Progenitor cell of endocrine pancreas (in vitro differentiated cells): ENCODE measurements around the gene OSBPL1A. TPM values are rescaled to one million over a fixed set of nuclear protein-coding genes. Genes with fewer than 3 reads are reported as not detected.

ENCODE experiments used
- DNase-seq: peaks from one replicate; pipeline ENCODE4 v3.0.0; 2021; ENCODE audit warnings: low spot score; ENCODE audit not compliant: unreplicated experiment
- H3K27ac Mint-ChIP-seq: 2 replicates; pipeline ENCODE4 v1.8.0; 2021; ENCODE audit warnings: mild to moderate bottlenecking, moderate library complexity, mixed read lengths
- H3K27me3 Mint-ChIP-seq: 2 replicates; pipeline ENCODE4 v1.8.0; 2021; ENCODE audit warnings: mixed read lengths
- H3K36me3 Mint-ChIP-seq: 2 replicates; pipeline ENCODE4 v1.8.0; 2022; ENCODE audit warnings: mixed read lengths; ENCODE audit not compliant: insufficient read depth
- H3K4me1 Mint-ChIP-seq: 2 replicates; pipeline ENCODE4 v1.8.0; 2021; ENCODE audit warnings: low read depth, mixed read lengths
- H3K4me3 Mint-ChIP-seq: 2 replicates; pipeline ENCODE4 v1.8.0; 2021; ENCODE audit warnings: low read depth, mild to moderate bottlenecking, moderate library complexity, mixed read lengths
- H3K9me3 Mint-ChIP-seq: 2 replicates; pipeline ENCODE4 v1.8.0; 2021; ENCODE audit warnings: low read depth, mixed read lengths
- total RNA-seq: library from RNA; stranded (reverse); gene quantifications from 2 replicates; pipeline ENCODE4 v1.2.1, GENCODE V29; 2021
- TF ChIP-seq, protein P1 (sequence below): fragments of 200-600 bp; sonication (generic); IDR thresholded peaks from one replicate; pipeline ENCODE4 v1.5.0; 2021; ENCODE audit warnings: antibody characterized with exemption, mild to moderate bottlenecking; ENCODE audit not compliant: unreplicated experiment

The OSBPL1A gene
- total RNA-seq, 1 donor from 2014 or later, result 15.0 TPM

DNA sequence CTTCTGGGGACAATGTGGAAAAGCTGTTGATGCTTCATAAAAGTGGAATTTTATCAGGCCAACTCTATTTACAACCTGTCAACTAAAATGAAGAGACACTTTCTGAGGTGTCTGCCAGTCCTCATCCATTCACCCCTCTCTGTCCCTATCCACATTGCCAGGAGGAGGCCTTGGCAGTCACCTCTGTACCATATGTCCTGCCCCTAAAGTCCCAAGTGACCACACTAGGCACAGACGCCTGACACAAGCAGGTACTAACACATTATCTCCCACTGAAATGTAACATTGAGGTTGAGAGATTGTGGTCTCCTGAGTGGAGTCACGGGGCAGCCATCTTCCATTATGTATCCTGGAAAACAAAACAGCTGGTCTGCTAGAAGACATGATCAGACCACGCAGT, 71.4 kb downstream of the OSBPL1A start:
- Mint-ChIP-seq H3K27me3 (no peaks in the 10 kb centered on the region), H3K27ac (no peak overlapping the region), H3K4me1 (no peaks in the 10 kb centered on the region), H3K9me3 (no peaks in the 10 kb centered on the region), H3K36me3 (no peaks in the 10 kb centered on the region), H3K4me3 (no peak overlapping the region)
- TF ChIP-seq, protein P1, sequence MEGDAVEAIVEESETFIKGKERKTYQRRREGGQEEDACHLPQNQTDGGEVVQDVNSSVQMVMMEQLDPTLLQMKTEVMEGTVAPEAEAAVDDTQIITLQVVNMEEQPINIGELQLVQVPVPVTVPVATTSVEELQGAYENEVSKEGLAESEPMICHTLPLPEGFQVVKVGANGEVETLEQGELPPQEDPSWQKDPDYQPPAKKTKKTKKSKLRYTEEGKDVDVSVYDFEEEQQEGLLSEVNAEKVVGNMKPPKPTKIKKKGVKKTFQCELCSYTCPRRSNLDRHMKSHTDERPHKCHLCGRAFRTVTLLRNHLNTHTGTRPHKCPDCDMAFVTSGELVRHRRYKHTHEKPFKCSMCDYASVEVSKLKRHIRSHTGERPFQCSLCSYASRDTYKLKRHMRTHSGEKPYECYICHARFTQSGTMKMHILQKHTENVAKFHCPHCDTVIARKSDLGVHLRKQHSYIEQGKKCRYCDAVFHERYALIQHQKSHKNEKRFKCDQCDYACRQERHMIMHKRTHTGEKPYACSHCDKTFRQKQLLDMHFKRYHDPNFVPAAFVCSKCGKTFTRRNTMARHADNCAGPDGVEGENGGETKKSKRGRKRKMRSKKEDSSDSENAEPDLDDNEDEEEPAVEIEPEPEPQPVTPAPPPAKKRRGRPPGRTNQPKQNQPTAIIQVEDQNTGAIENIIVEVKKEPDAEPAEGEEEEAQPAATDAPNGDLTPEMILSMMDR, result no peak
- DNase-seq, result no peak

DNA sequence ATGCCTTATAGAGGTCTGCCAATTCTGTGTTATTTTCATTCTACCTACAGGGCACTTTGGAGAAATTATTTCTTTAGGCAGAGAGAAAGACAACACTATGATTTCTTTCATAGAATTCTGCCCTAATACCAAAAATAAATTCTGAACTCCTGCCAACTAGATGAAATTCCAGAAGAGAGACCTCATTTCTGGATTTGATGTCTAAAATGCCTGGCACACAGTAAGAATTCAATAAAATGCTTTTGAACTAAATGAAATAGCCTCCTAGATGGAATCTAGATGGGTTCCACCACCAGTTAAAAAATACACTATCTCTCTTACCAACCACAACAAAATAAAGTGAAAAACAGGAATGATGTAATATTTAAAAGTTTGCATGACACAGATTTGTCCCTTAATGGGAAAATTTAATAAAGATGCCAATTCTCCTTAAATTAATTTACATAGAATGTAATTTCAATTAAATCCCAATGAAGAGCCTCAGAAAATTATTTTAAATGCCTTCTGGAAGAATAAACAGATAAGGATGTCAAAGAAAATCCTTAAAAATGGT, 75.0 kb downstream of the OSBPL1A start:
- H3K27me3 Mint-ChIP-seq, result no peaks in the 10 kb centered on the region
- H3K4me1 Mint-ChIP-seq, result no peaks in the 10 kb centered on the region
- DNase-seq, result no peak
- TF ChIP-seq, protein P1, result no peak
- no peak overlapping the region for H3K27ac Mint-ChIP-seq
- no peak overlapping the region for H3K4me3 Mint-ChIP-seq
- no peaks in the 10 kb centered on the region for H3K9me3 Mint-ChIP-seq
- H3K36me3 Mint-ChIP-seq, result no peaks in the 10 kb centered on the region

DNA sequence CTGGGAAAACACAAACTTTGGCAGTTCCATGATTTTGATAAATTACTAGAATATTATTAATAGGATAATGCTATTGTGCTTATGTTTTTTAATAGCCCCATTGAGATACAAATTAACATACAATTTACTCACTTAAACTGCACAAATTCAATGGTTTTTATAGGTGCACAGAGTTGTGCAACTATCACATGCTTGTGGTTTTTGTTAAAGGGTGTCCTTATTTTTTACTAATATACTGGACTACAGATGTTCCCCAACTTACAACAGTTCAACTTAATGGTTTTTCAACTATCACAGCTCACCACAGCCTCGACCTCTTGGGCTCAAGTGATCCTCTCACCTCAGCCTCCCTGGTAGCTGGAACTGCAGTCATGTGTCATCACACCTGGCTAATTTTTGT, 76.6 kb downstream of the OSBPL1A start:
- H3K4me3 Mint-ChIP-seq, result no peak overlapping the region
- no peak overlapping the region for H3K27ac Mint-ChIP-seq
- H3K27me3 Mint-ChIP-seq, result no peaks in the 10 kb centered on the region
- DNase-seq, result no peak
- H3K36me3 Mint-ChIP-seq, result no peaks in the 10 kb centered on the region
- TF ChIP-seq, protein P1, result no peak
- H3K4me1 Mint-ChIP-seq, result no peaks in the 10 kb centered on the region
- H3K9me3 Mint-ChIP-seq, result no peaks in the 10 kb centered on the region

DNA sequence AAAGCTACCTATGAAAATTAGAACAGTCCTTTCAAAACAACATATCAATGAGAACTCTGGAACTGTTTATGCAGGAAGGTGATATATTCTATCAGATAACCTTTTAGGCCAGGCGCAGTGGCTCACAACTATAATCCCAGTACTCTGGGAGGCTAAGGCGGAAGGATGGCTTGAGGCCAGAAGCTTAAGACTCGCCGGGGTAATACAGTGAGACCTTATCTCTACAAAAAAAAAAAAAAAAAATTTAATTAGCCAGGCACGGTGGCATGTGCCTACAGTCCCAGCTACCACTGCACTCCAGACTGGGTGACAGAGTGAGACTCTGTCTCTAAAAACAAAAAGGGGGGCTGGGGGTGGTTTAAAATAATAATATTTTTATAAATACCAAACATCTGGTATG, 77.9 kb downstream of the OSBPL1A start:
- TF ChIP-seq, protein P1, result no peak
- H3K4me3 Mint-ChIP-seq, result no peak overlapping the region
- DNase-seq, result no peak
- no peaks in the 10 kb centered on the region for H3K9me3 Mint-ChIP-seq
- H3K27ac Mint-ChIP-seq, result no peak overlapping the region
- H3K36me3 Mint-ChIP-seq, result no peaks in the 10 kb centered on the region
- H3K4me1 Mint-ChIP-seq, result no peaks in the 10 kb centered on the region
- H3K27me3 Mint-ChIP-seq, result no peaks in the 10 kb centered on the region

DNA sequence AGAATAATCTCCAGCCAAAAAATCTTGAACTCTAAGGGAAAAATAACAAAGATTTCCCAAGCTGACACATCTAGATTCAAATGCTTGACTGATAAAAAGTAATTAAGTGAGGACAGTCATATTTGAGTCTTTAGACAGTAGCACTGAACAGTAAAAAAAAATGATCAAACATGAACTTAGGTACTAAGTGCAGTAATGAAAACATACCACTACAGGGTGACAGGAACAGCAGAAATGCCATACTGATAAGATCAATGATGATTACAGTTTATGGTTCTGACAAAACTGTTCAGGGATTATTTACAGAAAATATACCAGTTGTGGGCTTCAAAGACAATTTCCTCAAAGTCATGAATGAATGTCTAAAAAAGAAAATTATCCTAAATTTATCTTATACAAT, 80.3 kb downstream of the OSBPL1A start:
- TF ChIP-seq, protein P1, result no peak
- no peak overlapping the region for H3K4me3 Mint-ChIP-seq
- no peaks in the 10 kb centered on the region for H3K9me3 Mint-ChIP-seq
- no peak for DNase-seq
- H3K27me3 Mint-ChIP-seq, result no peaks in the 10 kb centered on the region
- H3K27ac Mint-ChIP-seq, result no peak overlapping the region
- H3K36me3 Mint-ChIP-seq, result no peaks in the 10 kb centered on the region
- H3K4me1 Mint-ChIP-seq, result no peaks in the 10 kb centered on the region
